Peyer's patch (tissue), 4 donors: ENCODE data around the gene REN. TPM values are rescaled to one million over a fixed set of nuclear protein-coding genes. Genes with fewer than 3 reads are reported as not detected.

Source experiments
- DNase-seq, 3 donors: peaks; one replicate each; pipeline ENCODE4 v3.0.0-alpha.2; 2017 to 2019
- H3K27ac ChIP-seq, 4 donors: fragments of 200-600 bp; sonication (generic); one replicate each; pipeline ENCODE4 v1.5.1; 2016 to 2019
- H3K27me3 ChIP-seq, 2 donors: fragments of 200-600 bp; sonication (generic); one replicate each; pipeline ENCODE4 v1.5.1; 2019
- H3K36me3 ChIP-seq, 3 donors: fragments of 200-600 bp; sonication (generic); one replicate each; pipeline ENCODE4 v1.5.1; 2016 to 2019
- H3K4me1 ChIP-seq, 4 donors: fragments of 200-600 bp; sonication (generic); one replicate each; pipeline ENCODE4 v1.5.1; 2016 to 2019
- H3K4me3 ChIP-seq, 4 donors: fragments of 200-600 bp; sonication (generic); 1 replicate in 3 of 4; 2 replicates in 1 of 4; pipeline ENCODE4 v1.5.1; 2016 to 2019; ENCODE audit warnings: mild to moderate bottlenecking in 1 of 4
- H3K9me3 ChIP-seq, 4 donors: fragments of 200-600 bp; sonication (generic); one replicate each; pipeline ENCODE4 v1.5.1; 2016 to 2019; ENCODE audit warnings: mild to moderate bottlenecking in 1 of 4
- POLR2A ChIP-seq, 2 donors: fragments of 450-650 bp; IDR thresholded peaks; one replicate each; pipeline ENCODE4 v1.5.1; 2017; ENCODE audit warnings: antibody characterized with exemption in 2 of 2, mild to moderate bottlenecking in 2 of 2, moderate library complexity in 2 of 2
- total RNA-seq, 4 donors: library from RNA; depleted of rRNA; stranded (reverse); fragments of >200 nt; gene quantifications; one replicate each; pipeline ENCODE4 v1.1.0, GENCODE V29; 2016
- TF ChIP-seq, protein P1 (sequence below), 6 experiments: fragments of 450-650 bp in 4 of 6; fragments of 200-600 bp in 2 of 6; sonication (generic) in 1 of 6; IDR thresholded peaks; one replicate each; pipeline ENCODE4 v1.5.1; 2017 to 2019; ENCODE audit warnings: antibody characterized with exemption in 6 of 6, mild to moderate bottlenecking in 3 of 6, moderate library complexity in 1 of 6

The REN gene
- total RNA-seq, 4 donors from 2014 or later, result not detected

DNA sequence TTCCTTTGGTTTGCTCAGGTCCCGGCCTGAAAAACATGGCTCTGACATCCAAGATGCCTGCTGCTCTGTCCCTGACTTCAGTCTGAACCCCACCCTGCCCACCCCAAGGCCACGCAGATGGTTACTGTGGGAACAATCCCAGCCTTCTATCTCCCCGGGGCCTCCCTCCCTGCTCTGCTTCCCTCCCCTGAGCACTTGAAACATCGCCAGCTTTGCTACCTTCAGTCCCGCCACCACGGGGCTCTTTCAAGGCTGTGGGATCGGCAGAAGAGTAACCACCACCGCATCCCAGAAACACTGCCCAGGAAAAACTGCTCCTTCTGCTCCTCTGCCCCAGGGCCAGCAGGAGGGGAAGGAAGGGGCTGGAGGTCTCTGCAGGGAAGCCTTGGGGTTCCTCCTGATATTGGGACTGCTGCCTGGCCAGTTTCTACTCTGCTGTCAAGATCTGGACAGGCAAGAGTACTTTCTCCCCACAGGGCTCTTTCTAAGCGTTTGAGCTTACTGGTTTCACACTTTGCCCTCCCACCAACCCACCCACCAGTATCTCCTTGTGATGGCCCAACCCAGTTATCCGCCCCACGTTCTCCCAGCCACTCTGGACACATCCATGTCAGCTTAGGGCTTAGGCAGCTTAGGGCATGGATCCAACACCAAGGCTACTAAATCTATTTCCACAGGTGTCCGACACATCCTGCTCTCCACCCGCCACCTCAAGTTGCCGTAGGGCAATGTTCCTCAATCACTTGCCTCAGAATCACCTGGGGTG, 22.7 kb downstream of the REN start:
- TF ChIP-seq POLR2A (IDR thresholded peaks at IDR 0.05), result no peak
- TF ChIP-seq, protein P1, sequence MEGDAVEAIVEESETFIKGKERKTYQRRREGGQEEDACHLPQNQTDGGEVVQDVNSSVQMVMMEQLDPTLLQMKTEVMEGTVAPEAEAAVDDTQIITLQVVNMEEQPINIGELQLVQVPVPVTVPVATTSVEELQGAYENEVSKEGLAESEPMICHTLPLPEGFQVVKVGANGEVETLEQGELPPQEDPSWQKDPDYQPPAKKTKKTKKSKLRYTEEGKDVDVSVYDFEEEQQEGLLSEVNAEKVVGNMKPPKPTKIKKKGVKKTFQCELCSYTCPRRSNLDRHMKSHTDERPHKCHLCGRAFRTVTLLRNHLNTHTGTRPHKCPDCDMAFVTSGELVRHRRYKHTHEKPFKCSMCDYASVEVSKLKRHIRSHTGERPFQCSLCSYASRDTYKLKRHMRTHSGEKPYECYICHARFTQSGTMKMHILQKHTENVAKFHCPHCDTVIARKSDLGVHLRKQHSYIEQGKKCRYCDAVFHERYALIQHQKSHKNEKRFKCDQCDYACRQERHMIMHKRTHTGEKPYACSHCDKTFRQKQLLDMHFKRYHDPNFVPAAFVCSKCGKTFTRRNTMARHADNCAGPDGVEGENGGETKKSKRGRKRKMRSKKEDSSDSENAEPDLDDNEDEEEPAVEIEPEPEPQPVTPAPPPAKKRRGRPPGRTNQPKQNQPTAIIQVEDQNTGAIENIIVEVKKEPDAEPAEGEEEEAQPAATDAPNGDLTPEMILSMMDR (IDR thresholded peaks at IDR 0.05), result no peak
- no peaks in the 10 kb centered on the region for H3K36me3 ChIP-seq
- no peaks in the 10 kb centered on the region for H3K27me3 ChIP-seq
- no peaks in the 10 kb centered on the region for H3K9me3 ChIP-seq
- no peak overlapping the region for H3K4me3 ChIP-seq
- DNase-seq, result no peak
- H3K27ac ChIP-seq, result no peak overlapping the region
- H3K4me1 ChIP-seq, result peaks cover 0 to 16% (median 0%) of the 10 kb centered on the region in 4 donors

DNA sequence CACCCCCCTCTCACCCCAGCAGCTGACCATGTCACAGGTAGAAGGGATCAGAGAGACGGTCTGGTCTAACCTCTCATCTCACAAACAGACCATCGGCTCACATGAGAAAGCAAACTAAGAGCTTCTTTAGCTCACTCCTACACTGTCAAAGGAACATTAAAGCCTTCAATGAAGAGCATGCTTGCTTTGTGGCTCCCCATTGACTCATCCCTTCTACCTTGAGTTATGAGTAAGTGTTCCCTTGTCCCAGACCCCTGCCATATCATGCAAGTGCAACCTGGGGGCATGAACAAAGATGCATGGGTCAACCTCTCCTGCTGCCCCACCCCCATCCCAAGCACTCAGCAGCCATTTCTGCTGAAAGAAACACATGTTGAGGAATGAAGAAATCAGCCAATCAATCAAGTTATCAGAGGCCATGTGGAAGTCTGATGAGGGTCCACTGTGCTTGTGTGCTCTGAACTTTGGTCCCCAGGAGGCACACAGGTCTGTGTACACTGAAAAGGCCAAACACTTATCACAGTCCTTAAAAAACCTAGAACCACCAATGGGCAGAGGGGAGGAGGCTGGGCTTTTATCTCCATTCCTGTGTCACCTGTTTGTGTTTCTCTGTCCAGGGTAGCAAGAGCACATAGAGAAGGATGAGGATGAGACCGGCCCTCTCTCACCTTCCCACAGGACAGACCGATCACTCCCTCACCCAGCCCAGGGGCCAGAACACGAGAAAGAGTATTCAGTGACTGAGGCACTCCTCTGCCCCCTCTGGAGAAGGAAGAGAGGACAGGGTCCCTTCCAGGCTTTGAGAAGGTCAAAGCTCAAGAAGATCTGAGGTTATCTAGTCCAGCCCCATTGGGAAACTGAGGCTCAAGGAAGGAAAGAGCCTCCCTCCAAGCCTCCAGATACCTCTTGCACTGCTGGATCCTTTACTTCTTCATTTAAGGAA, 23.8 kb downstream of the REN start:
- no peaks in the 10 kb centered on the region for H3K36me3 ChIP-seq
- no peaks in the 10 kb centered on the region for H3K9me3 ChIP-seq
- no peak for DNase-seq
- H3K27me3 ChIP-seq, result no peaks in the 10 kb centered on the region
- peaks cover 0 to 16% (median 0%) of the 10 kb centered on the region in 4 donors for H3K4me1 ChIP-seq
- H3K4me3 ChIP-seq, result no peak overlapping the region
- no peak overlapping the region for H3K27ac ChIP-seq
- TF ChIP-seq, protein P1 (IDR thresholded peaks at IDR 0.05), result no peak

DNA sequence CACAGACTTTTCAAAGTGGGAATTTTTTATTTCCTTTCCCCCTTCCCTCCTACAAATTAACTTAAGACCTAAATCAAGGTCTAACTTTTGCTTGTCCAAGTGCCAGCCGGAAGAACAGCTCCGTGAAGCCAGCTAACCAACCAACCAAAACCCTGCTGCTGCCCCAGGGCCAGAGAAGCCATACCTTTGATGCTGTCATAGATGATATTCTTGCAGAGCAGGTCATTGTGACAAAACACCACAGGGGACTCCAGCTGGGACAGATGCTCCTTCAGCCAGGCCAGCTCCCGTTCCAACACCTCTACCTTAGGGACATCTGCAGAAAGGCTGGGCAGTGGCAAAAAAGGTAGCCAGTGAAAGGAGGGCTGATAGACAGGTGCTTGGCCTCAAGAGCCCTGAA, 25.0 kb downstream of the REN start:
- Histone ChIP-seq H3K27me3 (no peaks in the 10 kb centered on the region), H3K36me3 (no peaks in the 10 kb centered on the region), H3K9me3 (no peaks in the 10 kb centered on the region), H3K4me1 (peaks cover 0 to 12% (median 0%) of the 10 kb centered on the region in 4 donors), H3K4me3 (no peak overlapping the region), H3K27ac (no peak overlapping the region)
- no peak for DNase-seq
- no peak for TF ChIP-seq POLR2A (IDR thresholded peaks at IDR 0.05)
- TF ChIP-seq, protein P1 (IDR thresholded peaks at IDR 0.05), result no peak

DNA sequence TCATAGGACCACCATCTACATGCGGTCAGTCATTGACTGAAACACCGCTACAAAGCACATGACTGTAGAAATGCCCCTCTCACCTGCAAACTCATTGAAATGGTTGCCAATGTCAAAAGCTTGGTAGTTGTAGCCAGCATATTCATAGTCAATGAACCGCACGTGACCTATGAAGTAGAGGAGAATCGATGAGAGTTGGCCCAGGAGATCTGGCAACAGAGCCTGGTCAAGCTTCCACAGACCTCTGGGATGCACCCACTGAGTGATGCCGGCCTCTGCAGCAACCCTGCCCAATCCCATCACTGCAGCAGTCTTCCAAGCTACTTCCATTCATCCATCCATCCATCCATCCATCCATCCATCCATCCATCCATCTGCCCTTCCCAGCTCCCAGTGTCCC, 26.2 kb downstream of the REN start:
- no peaks in the 10 kb centered on the region for H3K36me3 ChIP-seq
- TF ChIP-seq, protein P1 (IDR thresholded peaks at IDR 0.05), result no peak
- TF ChIP-seq POLR2A (IDR thresholded peaks at IDR 0.05), result no peak
- no peaks in the 10 kb centered on the region for H3K9me3 ChIP-seq
- no peak overlapping the region for H3K4me3 ChIP-seq
- H3K4me1 ChIP-seq, result peaks cover 0 to under 1% (median 0%) of the 10 kb centered on the region in 4 donors
- no peak for DNase-seq
- H3K27ac ChIP-seq, result no peak overlapping the region
- no peaks in the 10 kb centered on the region for H3K27me3 ChIP-seq

DNA sequence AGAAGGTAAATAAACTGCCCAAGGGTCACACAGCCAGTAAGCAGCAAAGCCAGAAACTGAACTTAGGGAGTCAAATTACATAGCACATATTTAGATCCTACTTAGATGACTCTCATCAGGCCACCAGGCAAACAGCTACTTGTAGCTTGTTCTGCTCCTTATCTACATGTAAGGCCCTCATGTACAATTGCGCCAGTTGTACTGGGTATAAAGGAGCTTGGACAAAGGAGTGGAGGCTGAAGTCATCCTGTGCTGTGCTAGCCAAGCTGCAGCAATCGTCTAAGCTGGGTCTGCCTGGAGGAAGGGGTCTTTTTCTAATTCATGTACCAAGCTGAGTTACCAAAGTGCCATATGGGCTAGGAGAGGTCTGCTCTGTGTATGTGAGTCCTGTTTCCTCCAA, 27.0 kb downstream of the REN start:
- no peak for DNase-seq
- H3K4me3 ChIP-seq, result no peak overlapping the region
- H3K27me3 ChIP-seq, result no peaks in the 10 kb centered on the region
- H3K4me1 ChIP-seq, result no peaks in the 10 kb centered on the region
- H3K36me3 ChIP-seq, result no peaks in the 10 kb centered on the region
- no peak overlapping the region for H3K27ac ChIP-seq
- H3K9me3 ChIP-seq, result no peaks in the 10 kb centered on the region
- TF ChIP-seq POLR2A (IDR thresholded peaks at IDR 0.05), result no peak
- TF ChIP-seq, protein P1 (IDR thresholded peaks at IDR 0.05), result no peak
